RWPE2 (cell line): ENCODE data around the gene TEK.
"Not testable (repeated sequence)": the region's sequence is repeated elsewhere in the genome, so short reads cannot be mapped to it uniquely, and the experiment has no call there.

Experiments
- ATAC-seq: fragments of 200-7000 bp; cut with Tn5 transposase; 3 replicates; pipeline ENCODE4 v1.9.1; 2021; ENCODE audit warnings: low read depth
- DNase-seq: peaks from one replicate; pipeline ENCODE4 v3.0.0-alpha.2; 2020; ENCODE audit warnings: low spot score
- H3K27ac ChIP-seq: fragments of 450-650 bp; 2 replicates; pipeline ENCODE4 v1.5.1; 2017; ENCODE audit warnings: mild to moderate bottlenecking; ENCODE audit not compliant: poor library complexity, severe bottlenecking
- H3K27me3 ChIP-seq: fragments of 250-450 bp; sonication (Bioruptor Pico); 2 replicates; pipeline ENCODE4 v1.5.1; 2021; ENCODE audit warnings: mild to moderate bottlenecking, moderate library complexity; ENCODE audit not compliant: insufficient read depth, poor library complexity, severe bottlenecking
- H3K36me3 ChIP-seq: fragments of 250-450 bp; sonication (Bioruptor Pico); 2 replicates; pipeline ENCODE4 v1.5.1; 2020; ENCODE audit warnings: low read depth, mild to moderate bottlenecking, moderate library complexity
- H3K4me1 ChIP-seq: fragments of 250-450 bp; sonication (Bioruptor Pico); 2 replicates; pipeline ENCODE4 v1.5.1; 2021; ENCODE audit warnings: mild to moderate bottlenecking, moderate library complexity; ENCODE audit not compliant: insufficient read depth, poor library complexity, severe bottlenecking
- H3K4me3 ChIP-seq: fragments of 250-450 bp; sonication (Bioruptor Pico); 2 replicates; pipeline ENCODE4 v1.5.1; 2021; ENCODE audit warnings: mild to moderate bottlenecking, moderate library complexity; ENCODE audit not compliant: severe bottlenecking
- H3K9me3 ChIP-seq: fragments of 250-450 bp; sonication (Bioruptor Pico); 2 replicates; pipeline ENCODE4 v1.5.1; 2021; ENCODE audit warnings: mild to moderate bottlenecking, moderate library complexity; ENCODE audit not compliant: severe bottlenecking
- CTCF ChIP-seq: fragments of 450-650 bp; IDR thresholded peaks from one replicate; pipeline ENCODE4 v1.5.1; 2017; ENCODE audit warnings: mild to moderate bottlenecking, moderate library complexity; ENCODE audit not compliant: poor library complexity, severe bottlenecking

The TEK gene

GRCh38 chr9:27212191-27212590 lies 103.2 kb downstream of the TEK start:
- Histone ChIP-seq H3K9me3 (no peaks in the 10 kb centered on the region), H3K27ac (no peak overlapping the region), H3K27me3 (no peaks in the 10 kb centered on the region), H3K36me3 (no peaks in the 10 kb centered on the region), H3K4me1 (no peaks in the 10 kb centered on the region), H3K4me3 (no peak overlapping the region)
- DNase-seq (no peak), ATAC-seq (peak; percentile 68)
- TF ChIP-seq CTCF: no peak

- Histone ChIP-seq H3K27me3 (no peaks in the 10 kb centered on the region), H3K4me1 (no peaks in the 10 kb centered on the region), H3K27ac (no peak overlapping the region), H3K36me3 (no peaks in the 10 kb centered on the region), H3K9me3 (no peaks in the 10 kb centered on the region), H3K4me3 (no peak overlapping the region)
- no peak for DNase-seq
- TF ChIP-seq CTCF: no peak
- ATAC-seq: no peak
Observed at GRCh38 chr9:27212621-27213020, 103.6 kb downstream of the TEK start.

DNA sequence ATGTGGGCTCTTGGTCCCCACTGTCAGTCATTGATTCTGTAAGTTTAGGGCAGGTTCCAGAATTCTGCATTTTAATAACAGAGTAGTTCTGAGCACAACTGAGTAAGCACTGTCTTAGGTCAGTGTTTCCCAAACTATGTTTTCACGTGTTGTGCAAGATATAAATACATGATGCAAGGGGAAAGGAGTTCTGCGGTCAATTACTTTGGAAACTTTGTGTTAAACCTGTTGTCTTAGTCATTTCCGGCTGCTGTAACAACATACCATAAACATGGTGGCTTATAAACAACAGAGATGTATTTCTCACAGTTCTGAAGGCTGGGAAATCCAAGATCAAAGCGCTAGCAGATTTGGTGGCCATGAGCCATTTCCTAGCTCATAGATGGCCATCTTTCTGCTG lies 118.2 kb downstream of the TEK start:
- Histone ChIP-seq H3K27me3 (no peaks in the 10 kb centered on the region), H3K27ac (no peak overlapping the region), H3K9me3 (no peaks in the 10 kb centered on the region)

GRCh38 chr9:27239648-27240047 lies 130.6 kb downstream of the TEK start:
- H3K27ac ChIP-seq, H3K36me3 ChIP-seq, H3K4me1 ChIP-seq, H3K27me3 ChIP-seq, DNase-seq, ATAC-seq, H3K9me3 ChIP-seq, H3K4me3 ChIP-seq: not testable (repeated sequence)

More for the DNA sequence above, 118.2 kb downstream of the TEK start:
- Histone ChIP-seq H3K36me3 (no peaks in the 10 kb centered on the region), H3K4me1 (no peaks in the 10 kb centered on the region), H3K4me3 (no peak overlapping the region)
- TF ChIP-seq CTCF: no peak
- no peak for DNase-seq
- peak; percentile 53; the same call in 2 of the 3 replicates for ATAC-seq

GRCh38 chr9:27247756-27248155 lies 138.7 kb downstream of the TEK start:
- Histone ChIP-seq H3K27ac (no peak overlapping the region), H3K27me3 (no peaks in the 10 kb centered on the region), H3K4me1 (peaks cover 3% of the 10 kb centered on the region), H3K36me3 (no peaks in the 10 kb centered on the region), H3K4me3 (no peak overlapping the region), H3K9me3 (no peaks in the 10 kb centered on the region)
- ATAC-seq (peak; percentile 90), DNase-seq (no peak)
- peak; percentile 83 for TF ChIP-seq CTCF

DNA sequence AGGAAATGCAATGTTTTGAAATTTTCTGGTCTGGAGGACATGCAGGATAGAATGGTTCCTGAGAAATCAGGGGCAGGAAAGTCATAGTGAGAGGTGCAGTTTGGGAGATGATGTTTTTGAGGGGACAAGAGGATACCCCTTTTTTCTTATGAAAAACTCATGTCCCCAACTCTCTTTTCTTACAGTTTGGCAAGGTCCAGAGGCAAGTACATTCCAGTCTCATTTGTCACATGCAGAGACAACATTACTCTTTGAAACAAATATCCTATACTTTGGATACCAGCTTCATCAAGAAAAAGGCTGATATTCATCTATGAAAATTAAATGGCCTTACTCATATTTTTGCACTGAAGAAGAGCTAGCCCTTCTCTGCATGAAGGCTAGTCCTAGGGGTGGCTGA lies 139.7 kb downstream of the TEK start:
- Histone ChIP-seq H3K4me1 (peaks cover 3% of the 10 kb centered on the region), H3K27me3 (no peaks in the 10 kb centered on the region), H3K36me3 (no peaks in the 10 kb centered on the region), H3K4me3 (no peak overlapping the region), H3K9me3 (no peaks in the 10 kb centered on the region), H3K27ac (no peak overlapping the region)
- TF ChIP-seq CTCF: no peak
- ATAC-seq: no peak
- DNase-seq: no peak
